ENCODE measurements around the gene RPS6KA1.
"Not testable (repeated sequence)": the region's sequence is repeated elsewhere in the genome, so short reads cannot be mapped to it uniquely, and the experiment has no call there.

RPS6KA1 gene

DNA sequence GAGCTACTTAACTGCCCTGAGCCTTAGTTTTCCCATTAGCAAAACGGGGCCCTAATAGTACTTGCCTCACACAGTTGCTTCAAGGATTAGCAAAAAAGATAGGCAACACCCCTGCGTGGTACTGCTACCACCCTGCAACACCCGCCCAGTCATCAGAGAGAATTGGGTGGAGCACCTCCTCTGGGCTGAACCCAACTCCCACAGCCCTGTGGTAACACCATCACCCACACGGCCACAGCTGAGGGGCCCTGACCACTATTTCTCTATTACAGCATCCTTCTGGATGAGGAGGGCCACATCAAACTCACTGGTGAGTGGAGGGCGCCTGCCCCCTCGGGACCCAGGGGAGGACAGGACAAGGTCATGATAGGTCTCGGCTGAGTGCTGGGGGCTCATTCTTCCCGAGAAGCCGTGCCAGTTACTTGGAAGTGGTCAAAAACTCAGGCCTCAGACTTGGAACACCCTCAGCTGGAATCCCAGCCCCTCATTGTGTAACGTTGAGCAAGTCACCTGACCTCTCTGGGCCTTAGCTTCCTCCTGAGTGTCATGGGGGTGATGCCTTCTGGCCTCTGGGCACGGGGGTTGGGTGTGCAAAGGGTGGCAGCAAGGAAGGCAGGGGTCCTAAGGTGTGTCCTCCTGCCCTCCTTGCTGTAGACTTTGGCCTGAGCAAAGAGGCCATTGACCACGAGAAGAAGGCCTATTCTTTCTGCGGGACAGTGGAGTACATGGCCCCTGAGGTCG is 24.6 kb downstream of the RPS6KA1 start:
- DNase-seq (ENCODE audit: low read depth in 4 of 4, low spot score in 1 of 4): no peak

DNA sequence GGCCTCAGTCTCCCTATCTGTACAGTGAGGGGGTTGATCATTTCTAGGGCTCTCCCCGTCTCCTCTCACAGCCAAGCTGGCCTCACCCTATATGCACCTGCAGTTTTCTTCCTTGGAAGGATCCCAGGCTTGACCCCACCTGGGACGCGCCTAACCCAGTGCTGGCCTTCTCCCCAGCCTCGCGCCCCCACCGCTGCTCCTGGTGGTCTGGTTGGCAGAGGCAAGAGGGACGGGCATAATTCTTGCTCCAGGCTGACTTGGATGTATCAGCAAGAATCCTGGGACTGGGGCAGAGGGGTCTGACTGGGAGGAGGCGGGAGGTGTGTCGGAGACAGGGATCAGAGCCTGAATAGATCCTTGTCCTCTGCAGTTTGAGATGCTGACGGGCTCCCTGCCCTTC is 25.2 kb downstream of the RPS6KA1 start:
- no peak for DNase-seq (ENCODE audit: low read depth in 4 of 4, low spot score in 1 of 4)

DNA sequence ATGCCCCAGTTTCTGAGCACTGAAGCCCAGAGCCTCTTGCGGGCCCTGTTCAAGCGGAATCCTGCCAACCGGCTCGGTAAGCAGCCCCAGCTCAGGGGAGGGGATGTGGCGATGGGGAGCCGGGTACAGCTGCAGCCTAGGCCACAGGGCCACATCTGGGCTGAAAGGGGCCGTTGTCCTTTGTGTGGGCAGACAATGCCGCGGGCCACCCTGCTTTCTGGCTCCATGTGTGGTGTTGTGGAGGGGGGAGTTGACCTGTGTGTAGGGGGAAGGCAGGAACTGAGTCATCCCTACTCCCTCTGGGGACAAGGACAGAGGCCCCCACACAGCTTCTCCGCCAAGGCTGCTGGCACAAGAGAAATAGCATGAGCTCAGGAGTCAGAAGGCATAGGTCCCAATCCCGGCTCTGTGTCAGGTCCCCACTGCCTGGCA is 26.0 kb downstream of the RPS6KA1 start:
- DNase-seq (ENCODE audit: low read depth in 4 of 4, low spot score in 1 of 4): no peak

DNA sequence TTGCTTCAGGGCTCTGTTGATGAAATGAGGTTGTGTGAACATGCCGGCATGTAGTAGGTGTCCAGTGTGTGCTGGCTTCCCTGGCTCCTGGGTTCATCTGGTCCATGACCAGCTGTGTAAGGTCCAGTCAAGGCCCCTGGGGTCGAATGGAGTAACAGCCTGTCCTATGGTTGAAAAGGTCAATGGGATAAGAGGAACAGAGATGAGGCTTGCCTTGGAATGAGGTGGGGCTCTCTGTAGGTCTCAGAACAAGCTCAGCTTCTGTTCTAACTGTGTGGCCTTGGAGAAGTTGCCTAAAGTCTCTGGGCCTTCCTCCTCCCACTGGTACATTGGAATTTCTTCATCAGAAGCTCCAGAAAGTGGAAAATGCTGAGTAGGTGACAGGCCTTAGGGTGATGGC is 26.6 kb downstream of the RPS6KA1 start:
- DNase-seq (ENCODE audit: low read depth in 4 of 4, low spot score in 1 of 4): no peak

DNA sequence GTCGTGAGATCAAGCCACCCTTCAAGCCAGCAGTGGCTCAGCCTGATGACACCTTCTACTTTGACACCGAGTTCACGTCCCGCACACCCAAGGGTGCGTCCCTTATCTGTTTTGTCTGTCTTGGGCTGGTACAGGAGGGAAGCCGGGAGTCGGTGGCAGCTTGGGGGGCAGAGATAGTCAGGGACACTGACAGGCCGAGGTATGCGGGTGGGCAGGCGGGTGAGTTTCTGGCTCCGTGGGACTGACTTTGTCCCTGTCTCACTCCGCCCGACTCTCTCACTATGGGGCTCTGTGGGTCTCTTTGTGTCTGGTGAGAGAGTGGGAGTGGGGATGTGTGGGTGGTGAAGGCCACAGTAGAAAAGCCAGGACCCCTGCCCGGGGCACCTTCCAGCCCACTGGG is 27.4 kb downstream of the RPS6KA1 start:
- no peak for DNase-seq (ENCODE audit: low read depth in 4 of 4, low spot score in 1 of 4)

DNA sequence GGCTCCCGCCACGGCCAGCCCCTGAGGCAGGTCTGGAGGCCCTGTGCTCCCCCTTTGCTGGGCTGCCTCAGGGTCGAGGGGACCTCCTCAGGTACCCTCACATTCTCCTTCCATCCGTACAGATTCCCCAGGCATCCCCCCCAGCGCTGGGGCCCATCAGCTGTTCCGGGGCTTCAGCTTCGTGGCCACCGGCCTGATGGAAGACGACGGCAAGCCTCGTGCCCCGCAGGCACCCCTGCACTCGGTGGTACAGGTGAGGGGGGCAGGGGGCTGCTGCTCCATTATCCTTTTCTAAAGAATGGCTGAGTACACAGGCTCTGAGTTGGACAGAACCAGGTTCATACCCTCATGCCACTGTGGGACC is 29.1 kb downstream of the RPS6KA1 start:
- DNase-seq (ENCODE audit: low read depth in 4 of 4, low spot score in 1 of 4): no peak

DNA sequence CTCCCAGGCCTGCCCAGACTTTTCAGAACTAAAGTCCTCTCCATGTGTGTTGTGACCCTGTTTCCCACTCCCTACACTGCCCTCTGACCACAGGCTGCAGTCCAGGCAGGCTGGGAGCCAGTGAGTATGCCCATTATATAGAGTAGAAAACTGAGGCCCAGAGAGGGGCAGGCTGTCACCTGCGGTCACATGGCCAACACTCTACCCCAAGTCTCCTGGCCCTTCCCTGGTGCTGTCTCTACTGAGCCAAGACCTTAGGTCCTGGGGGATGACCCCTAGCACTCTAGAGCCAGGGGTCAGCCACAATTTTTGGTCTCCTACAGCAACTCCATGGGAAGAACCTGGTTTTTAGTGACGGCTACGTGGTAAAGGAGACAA is 30.8 kb downstream of the RPS6KA1 start:
- DNase-seq (ENCODE audit: low read depth in 4 of 4, low spot score in 1 of 4): no peak

DNA sequence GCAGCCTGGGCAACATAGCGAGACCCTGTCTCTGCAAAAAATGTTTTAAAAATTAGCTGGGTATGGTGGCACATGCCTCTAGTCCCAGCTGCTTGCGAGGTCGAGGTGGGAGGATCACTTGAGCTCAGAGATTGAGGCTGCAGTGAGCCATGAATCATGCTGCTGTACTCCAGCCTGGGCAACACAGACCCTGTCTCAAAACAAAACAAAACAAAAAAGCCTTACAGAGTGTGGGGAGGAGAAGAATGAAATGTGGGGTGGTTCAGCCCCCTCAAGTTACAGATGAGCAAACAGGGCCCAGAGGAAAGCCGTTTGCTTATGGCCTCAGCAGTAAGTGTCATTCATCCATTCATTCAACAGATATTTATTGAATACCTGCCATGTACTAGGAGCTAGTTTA is 40.7 kb downstream of the RPS6KA1 start:
- DNase-seq (ENCODE audit: low read depth in 4 of 4, low spot score in 1 of 4): no peak

DNA sequence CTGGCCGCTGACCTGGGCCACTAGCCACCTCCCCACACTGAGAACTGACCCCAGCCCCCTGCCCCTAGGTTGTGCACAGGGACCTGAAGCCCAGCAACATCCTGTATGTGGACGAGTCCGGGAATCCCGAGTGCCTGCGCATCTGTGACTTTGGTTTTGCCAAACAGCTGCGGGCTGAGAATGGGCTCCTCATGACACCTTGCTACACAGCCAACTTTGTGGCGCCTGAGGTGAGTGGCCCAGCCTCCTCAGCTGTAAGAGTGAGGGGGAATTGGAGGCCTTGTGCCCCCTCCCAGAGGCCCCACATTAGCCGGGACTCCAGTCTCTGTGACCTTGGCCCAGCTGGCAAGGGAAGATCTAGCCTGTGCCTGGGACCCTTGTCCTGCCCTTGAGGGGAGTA is 41.8 kb downstream of the RPS6KA1 start:
- DNase-seq (ENCODE audit: low read depth in 4 of 4, low spot score in 1 of 4): no peak

DNA sequence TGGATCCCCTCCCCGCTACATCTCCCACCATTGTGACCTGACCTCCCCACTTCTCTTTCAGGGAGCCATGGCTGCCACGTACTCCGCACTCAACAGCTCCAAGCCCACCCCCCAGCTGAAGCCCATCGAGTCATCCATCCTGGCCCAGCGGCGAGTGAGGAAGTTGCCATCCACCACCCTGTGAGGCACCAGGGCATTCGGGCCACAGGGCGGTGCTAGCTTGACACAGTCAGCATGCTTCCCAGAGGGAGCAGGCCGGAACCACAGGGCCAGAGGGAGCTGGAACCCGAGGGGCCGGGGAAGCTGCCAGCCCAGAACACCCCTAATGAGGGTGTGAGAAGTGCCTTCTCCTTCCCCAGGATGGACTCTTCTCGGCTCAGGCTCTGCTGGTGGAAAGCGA is 44.5 kb downstream of the RPS6KA1 start:
- no peak for DNase-seq (ENCODE audit: low read depth in 4 of 4, low spot score in 1 of 4)

DNA sequence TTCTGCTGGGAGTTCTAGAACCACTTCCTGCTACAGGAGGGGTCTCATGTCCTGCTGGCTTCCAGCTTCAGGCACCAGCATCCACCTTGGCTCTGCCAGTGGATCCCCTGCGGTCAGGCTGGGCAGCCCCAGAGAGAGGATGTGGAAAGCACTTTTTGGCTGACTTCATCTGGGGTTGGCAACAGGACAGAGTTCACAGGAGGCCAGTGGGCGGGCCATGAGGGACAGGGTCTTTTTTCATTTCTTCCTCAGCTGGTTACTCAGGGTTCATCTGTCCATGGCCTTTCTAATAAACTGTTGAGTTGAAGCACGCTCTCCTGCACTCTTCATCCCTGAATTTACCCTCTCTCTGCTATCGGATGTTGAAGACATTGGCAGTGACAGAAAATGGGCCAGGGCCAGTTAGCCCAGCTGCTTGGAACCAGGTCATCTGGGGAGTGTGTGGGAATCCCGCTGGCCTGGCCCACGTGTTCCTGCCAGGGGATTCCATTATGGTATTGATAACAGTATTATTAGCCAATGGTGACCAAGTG is 45.2 kb downstream of the RPS6KA1 start:
- no peak for DNase-seq (ENCODE audit: low read depth in 4 of 4, low spot score in 1 of 4)

DNA sequence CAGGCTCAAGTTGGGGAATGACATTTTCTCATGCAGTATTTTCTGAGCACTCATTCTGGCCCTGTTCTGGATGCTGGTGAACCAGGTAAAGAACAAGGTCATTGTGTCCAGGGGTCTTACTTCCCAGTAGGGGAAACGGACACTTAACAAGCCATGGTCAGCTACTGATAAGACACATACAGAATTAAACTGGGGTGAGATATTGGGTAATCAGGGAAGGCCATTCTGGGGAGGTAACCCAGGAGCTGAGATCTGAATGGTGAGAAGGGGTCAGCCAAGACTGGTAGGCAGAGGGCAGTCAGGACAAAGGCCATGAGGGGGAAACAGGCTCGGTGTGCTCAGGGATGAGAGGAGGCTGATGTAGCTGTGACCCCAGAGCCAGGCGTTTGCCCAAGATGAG is 45.8 kb downstream of the RPS6KA1 start:
- DNase-seq (ENCODE audit: low read depth in 4 of 4, low spot score in 1 of 4): no peak

DNA sequence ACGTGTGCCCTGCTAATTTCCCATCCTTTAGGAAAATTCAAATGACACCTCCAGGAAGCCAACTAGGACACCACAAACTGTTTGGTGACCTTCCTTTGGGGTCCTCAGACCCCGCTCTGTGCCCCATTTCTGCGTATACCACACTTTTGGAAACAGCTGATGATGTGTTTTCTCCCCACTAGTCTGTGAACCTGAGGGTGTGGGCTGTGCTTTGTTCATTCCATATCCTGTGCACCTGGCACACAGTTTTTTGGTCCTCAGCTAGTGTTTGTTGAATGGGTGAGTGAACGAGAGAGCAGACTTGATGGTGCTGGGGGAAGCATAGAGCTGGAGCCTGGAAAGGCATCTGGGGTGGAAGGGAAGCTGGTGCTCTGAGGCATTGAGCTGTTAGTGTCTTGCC is 48.6 kb downstream of the RPS6KA1 start:
- DNase-seq (ENCODE audit: low read depth in 4 of 4, low spot score in 1 of 4): no peak

DNA sequence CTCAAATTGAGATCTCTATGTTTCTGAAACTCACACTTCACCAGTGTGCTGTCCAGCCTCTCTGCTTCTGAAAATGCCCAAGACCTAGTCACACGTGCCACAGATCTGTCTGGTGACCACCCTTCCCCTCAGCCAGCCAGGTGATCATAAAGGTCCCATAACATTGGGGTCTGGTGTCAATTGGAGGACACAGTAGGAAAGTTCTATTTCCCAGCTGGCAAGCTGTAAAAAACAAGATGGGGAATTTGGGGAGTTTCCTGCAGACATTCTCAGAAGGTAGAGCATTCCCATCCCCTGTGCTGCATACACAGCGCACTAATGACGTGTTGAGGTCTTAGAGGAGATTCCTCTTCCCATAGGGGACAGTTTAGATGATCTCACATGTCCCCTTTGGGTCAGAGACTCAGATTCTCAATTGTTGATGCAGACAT is 50.1 kb downstream of the RPS6KA1 start:
- no peak for DNase-seq (ENCODE audit: low read depth in 4 of 4, low spot score in 1 of 4)

DNA sequence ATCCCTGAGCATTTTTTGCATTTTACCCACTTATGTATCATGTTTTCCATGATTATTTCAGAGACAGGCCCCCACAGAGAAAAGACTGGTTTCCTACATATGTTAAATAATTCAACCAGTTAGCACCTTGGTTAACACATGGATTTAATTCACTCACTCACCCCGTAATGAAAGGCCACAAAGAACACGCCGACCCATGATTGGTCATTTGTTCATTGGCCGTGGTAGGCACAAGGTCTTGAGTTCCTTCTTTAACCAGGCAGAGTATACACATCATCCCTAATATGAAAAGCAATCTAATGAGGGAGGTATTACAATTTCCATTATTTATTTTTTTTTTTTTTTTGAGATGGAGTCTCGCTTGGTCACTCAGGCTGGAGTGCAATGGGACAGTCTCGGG is 50.6 kb downstream of the RPS6KA1 start:
- no peak for DNase-seq (ENCODE audit: low read depth in 4 of 4, low spot score in 1 of 4)

DNA sequence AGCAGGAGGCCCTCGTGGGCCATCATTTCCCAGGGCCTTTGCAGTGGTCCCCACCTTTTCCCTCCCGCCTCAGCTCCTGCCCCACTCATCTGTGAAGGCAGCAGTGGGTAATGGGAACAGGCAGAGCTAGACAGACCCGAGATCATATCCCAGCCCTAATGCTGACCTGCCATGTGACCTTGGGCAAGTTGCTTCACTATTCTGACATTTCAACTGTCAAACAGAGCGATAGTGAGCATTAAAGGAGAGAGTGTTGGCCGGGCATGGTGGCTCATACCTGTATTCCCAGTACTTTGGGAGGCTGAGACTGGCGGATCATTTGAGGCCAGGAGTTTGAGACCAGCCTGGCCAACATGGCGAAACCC is 51.7 kb downstream of the RPS6KA1 start:
- no peak for DNase-seq (ENCODE audit: low read depth in 4 of 4, low spot score in 1 of 4)

DNA sequence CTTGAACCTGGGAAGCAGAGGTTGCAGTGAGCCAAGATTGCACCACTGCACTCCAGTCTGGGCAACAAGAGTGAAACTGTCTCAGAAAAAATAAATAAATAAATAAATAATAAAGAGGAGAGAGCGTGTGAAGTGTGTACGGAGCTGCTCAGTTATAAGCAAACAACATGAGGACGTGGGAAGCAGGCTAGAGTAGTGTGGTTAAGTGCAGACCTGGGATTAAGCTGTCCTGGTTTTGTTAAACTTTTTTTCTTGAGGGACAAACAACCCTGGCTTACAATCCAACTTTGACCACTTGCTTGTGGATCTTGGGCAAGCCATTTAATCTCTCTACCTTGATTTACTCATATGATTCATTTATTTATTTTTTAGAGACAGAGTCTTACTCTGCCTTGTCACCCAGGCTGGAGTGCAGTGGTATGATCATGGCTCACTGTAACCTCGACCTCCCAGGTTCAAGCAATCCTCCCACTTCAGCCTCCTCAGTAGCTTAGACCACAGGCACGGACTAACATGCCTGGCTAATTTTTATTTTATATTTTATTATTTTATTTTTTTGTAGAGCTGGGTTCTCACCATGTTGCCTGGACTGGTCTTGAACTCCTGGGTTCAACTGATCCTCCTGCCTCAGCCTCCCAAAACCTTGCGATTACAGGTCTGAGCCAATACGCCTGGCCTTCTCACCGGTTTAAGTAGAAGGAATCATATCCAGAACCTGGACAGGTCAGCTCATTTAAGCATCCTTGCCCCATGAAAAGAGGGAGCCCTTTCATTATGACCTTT is 52.7 kb downstream of the RPS6KA1 start:
- no peak for DNase-seq (ENCODE audit: low read depth in 4 of 4, low spot score in 1 of 4)

DNA sequence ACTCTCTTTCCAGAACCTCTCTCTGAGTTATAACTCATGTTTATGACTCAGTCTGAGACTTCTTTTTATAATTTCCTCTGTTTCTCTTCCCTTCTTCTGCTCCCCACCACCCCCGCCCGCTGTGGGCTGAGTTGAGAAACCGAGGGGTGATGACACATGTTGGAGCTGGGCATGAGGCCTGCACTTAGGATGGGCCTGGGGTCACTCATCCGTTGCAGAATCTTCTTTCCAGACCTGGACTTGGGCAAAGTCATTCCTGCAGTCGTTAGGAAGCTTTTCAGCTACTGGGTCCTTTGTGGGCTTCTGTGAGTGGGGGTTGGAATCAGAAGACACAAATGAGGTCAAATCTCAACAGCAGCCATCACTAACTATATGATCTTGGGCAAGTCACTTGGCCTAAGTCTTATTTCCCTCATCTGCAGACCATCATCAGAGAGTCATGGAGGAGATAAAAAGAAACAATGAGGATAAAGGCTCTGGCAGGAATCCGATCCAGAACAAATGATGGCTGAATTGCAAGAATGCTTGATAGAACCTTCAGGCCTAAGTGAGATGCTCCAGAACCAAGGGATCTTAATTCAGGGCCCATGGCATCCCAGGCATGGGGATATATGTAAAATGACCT is 53.4 kb downstream of the RPS6KA1 start:
- DNase-seq (ENCODE audit: low read depth in 4 of 4, low spot score in 1 of 4): peak; percentile 31 to 88 (median 46)

DNA sequence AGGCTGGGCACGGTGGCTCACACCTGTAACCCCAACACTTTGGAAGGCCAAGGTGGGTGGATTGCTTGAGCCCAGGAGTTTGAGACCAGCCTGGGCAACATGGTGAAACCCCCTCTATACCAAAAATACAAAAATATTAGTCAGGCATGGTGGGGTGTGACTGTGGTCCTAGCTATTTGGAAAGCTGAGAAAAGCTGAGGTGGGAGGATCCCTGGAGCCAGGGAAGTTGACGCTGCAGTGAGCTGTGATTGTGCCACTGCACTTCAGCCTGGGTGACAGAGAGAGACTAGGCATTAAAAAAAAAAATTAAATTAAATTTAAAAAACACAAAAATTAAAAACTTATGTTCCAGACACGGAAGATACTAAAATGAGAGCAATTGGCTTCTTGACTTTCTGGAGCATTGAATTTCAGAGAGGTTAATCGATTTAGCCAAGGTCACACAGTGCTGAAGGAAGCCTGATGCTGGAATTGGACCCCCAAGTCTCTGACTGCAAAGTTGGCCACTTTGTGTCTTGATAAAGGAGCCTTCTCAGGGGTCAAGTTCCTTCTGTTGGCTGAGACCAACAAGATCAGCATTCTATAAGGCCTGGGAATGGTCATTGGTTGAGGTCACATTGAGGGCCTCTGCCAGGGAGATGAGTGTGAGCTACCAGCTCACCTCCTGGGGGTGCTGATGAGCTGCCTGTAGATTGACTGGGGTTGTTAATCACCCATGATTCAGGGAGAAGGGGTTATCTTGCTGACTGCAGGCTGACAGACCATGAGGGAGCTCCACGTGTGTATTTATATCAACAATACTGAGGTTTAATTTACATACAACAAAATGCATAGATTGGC is 54.3 kb downstream of the RPS6KA1 start:
- DNase-seq (ENCODE audit: low read depth in 4 of 4, low spot score in 1 of 4): no peak

DNA sequence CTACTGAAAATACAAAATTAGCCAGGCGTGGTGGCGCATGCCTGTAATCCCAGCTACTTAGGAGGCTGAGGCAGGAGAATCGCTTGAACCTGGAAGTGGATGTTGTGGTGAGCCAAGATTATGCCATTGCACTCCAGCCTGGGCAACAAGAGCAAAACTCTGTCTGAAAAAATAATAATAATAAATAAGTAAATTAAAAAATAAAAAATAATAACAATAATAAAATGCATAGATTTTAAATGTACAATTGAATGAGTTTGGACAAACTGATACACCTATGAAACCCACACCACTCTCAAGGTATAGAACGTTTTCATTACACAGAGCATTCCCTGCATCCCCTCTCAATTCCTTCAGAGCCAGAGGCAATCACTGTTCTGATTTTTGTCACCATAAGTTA is 55.0 kb downstream of the RPS6KA1 start:
- DNase-seq (ENCODE audit: low read depth in 4 of 4, low spot score in 1 of 4): not testable (repeated sequence)

DNA sequence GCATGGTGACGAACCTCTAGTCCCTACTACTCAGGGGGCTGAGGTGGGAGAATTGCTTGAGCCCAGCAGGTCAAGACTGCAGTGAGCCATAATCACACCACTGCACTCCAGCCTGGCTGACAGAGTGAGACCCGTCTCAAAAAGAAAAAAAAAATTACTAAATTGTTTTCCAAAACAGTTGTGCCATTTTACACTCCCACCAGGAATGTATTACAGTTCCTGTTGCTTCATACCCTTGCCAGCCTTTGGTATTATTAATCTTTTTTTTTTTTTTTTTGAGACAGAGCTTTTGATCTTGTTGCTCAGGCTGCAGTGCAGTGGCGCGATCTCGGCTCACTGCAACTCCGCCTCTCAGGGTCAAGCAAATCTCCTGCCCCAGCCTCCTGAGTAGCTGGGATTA is 55.9 kb downstream of the RPS6KA1 start:
- no peak for DNase-seq (ENCODE audit: low read depth in 4 of 4, low spot score in 1 of 4)

Data from stimulated activated CD4-positive, alpha-beta T cell treated with anti-CD3 and anti-CD28 coated beads, Interleukin-1b, Interleukin-23, amount 100 ng/mL, for 24 hours (primary cell).